Ishikawa (cell line): ENCODE measurements around the gene PPP2R5B.

Experiments used
- EP300 ChIP-seq: IDR thresholded peaks from 2 replicates; pipeline ENCODE4 v1.6.1; 2012; ENCODE audit warnings: borderline replicate concordance
- RAD21 ChIP-seq: IDR thresholded peaks from 2 replicates; pipeline ENCODE4 v1.6.1; 2012; ENCODE audit warnings: low read depth
- TAF1 ChIP-seq: IDR thresholded peaks from 2 replicates; pipeline ENCODE4 v1.6.1; 2012; ENCODE audit warnings: low read depth, mild to moderate bottlenecking
- YY1 ChIP-seq: IDR thresholded peaks from 2 replicates; pipeline ENCODE4 v1.6.1; 2012; ENCODE audit warnings: low read depth
- TF ChIP-seq, protein P1 (sequence below): IDR thresholded peaks from 2 replicates; pipeline ENCODE4 v1.6.1; 2012

DNA sequence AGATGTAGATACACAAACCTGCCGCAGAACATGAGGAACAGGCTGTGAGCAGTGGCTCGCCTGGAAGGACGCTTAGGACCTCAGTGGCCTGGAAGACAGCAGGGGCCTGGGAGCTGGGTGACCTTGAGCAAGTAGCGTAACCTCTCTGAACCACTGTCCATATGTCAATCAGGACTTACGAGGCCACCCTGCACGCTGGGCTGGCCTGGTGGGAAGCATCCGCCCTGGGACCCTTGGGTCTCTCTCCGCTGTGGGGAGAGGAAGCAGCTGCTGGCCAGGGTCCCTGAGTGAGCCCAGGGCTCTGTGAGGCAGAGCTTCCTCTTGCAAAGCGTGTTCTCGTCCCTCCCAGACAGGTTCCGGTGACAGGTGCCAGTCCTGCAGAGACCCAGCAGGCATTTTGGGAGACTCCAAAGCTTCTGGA lies 32.1 kb upstream of the PPP2R5B start:
- TF ChIP-seq, protein P1, sequence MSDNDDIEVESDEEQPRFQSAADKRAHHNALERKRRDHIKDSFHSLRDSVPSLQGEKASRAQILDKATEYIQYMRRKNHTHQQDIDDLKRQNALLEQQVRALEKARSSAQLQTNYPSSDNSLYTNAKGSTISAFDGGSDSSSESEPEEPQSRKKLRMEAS: no peak
- TF ChIP-seq RAD21 (no peak), EP300 (no peak), YY1 (no peak), TAF1 (no peak)
